Ovary (tissue), 9 donors: Measurements from ENCODE around the gene SPRED1. TPM values are rescaled to one million over a fixed set of nuclear protein-coding genes. Genes with fewer than 3 reads are reported as not detected.

Source experiments
- DNase-seq, 5 donors: peaks; one replicate each; pipeline ENCODE4 v3.0.0-alpha.2; 2019 to 2020
- H3K27ac ChIP-seq, 2 donors: fragments of 200-600 bp; one replicate each; pipeline versions ENCODE4 v1.5.1 to v1.8.0; 2019 to 2022
- H3K27me3 ChIP-seq: fragments of 200-600 bp; one replicate; pipeline ENCODE4 v1.8.0; 2022
- H3K36me3 ChIP-seq: fragments of 200-600 bp; sonication (generic); one replicate; pipeline ENCODE4 v1.5.1; 2019
- H3K4me1 ChIP-seq: one replicate; pipeline ENCODE4 v1.8.1; 2013; ENCODE audit warnings: mild to moderate bottlenecking, moderate library complexity; ENCODE audit not compliant: insufficient read depth
- H3K4me3 ChIP-seq: fragments of 200-600 bp; sonication (generic); one replicate; pipeline ENCODE4 v1.5.1; 2017
- H3K9me3 ChIP-seq, 2 donors: fragments of 200-600 bp in 1 of 2; sonication (generic) in 1 of 2; one replicate each; pipeline versions ENCODE4 v1.5.1 to v1.8.1; 2013 to 2019; ENCODE audit warnings: mild to moderate bottlenecking in 1 of 2, moderate library complexity in 1 of 2
- CTCF ChIP-seq, 3 donors: fragments of 450-650 bp in 2 of 3; fragments of 200-600 bp in 1 of 3; IDR thresholded peaks; one replicate each; pipeline versions ENCODE4 v1.5.1 to v1.8.0; 2016 to 2022; ENCODE audit warnings: antibody characterized with exemption in 3 of 3, mild to moderate bottlenecking in 1 of 3
- EP300 ChIP-seq: sonication (generic); formaldehyde crosslinking; IDR thresholded peaks from one replicate; pipeline ENCODE4 v1.6.1; 2017; ENCODE audit warnings: antibody characterized with exemption
- POLR2A ChIP-seq: fragments of 450-650 bp; IDR thresholded peaks from one replicate; pipeline ENCODE4 v1.6.1; 2017; ENCODE audit warnings: antibody characterized with exemption, mild to moderate bottlenecking, moderate library complexity
- WGBS, 3 donors: extraction: QIAGEN DNeasy Blood & Tissue Kit in 1 of 3; methylation state at CpG; one replicate each; pipeline versions ENCODE4 v1.1.5 to v1.1.7; 2013 to 2017; 5-methylcytosine and 5-hydroxymethylcytosine counted together
- intact Hi-C, 4 donors: fragments of 100-400 bp; cut with DNase I; formaldehyde crosslinking; loops; one replicate each; pipeline versions ENCODE4 v1.11.0 to v1.15.1; 2022 to 2023
- polyA plus RNA-seq, 2 donors: library from polyadenylated mRNA; stranded (reverse); fragments of 200-250 nt in 1 of 2; fragments of 350-450 nt in 1 of 2; fragmentation: Illumina TruSeq in 1 of 2; extraction: RNeasy Lipid Tissue Mini Kit (QIAGEN cat#74804) in 1 of 2; gene quantifications; one replicate each; pipeline ENCODE4 v1.2.3, GENCODE V29; 2013 to 2014
- total RNA-seq, 7 donors: library from RNA; depleted of rRNA in 2 of 7; stranded (reverse); fragments of >200 nt in 2 of 7; fragmentation: NEBNext Ultra II Directional in 3 of 7; extraction: Animal tissue kit (Norgen Biotek cat#: 25700) in 3 of 7; gene quantifications; one replicate each; pipeline versions ENCODE4 v1.1.0 to v1.2.4, GENCODE V29; 2016 to 2023
- donor health status: DM: no; HTN: no; CAD: no; lungs with moderate emphysema.
- donor health status: DM: no; HTN: no; CAD: no.
- donor health status: Bipolar disorder and iron deficiency.
- donor health status: DM: yes; HTN: yes; CAD: no.
- donor health status: DM: no; HTN: no; CAD: no.
- donor health status: DM: yes; HTN: yes; CAD: no.

SPRED1 gene
- total and polyA plus RNA-seq, 9 donors = 8.5 to 30.5 (median 20.4) TPM

- intact Hi-C loops = loop anchor here in 1 of 4 donors (5.0 kb wide), 1 partner anchor 394 kb away; no protein-coding TSS in a partner anchor
- no peak for DNase-seq
- Histone ChIP-seq H3K36me3 (no peaks in the 10 kb centered on the region), H3K27ac (no peak overlapping the region), H3K4me1 (no peaks in the 10 kb centered on the region), H3K27me3 (no peaks in the 10 kb centered on the region), H3K4me3 (no peak overlapping the region), H3K9me3 (no peaks in the 10 kb centered on the region)
- WGBS, 3 donors = 50 to 59% (median 53%) methylated on average over 2 of the region's 2 CpGs
- TF ChIP-seq POLR2A (no peak), CTCF (IDR thresholded peaks at IDR 0.05) (no peak), EP300 (no peak)
These were observed 138.6 kb downstream of the SPRED1 start for GRCh38 chr15:38391191-38391590.

- H3K27me3 ChIP-seq = no peaks in the 10 kb centered on the region
- H3K4me3 ChIP-seq = no peak overlapping the region
- WGBS, 3 donors = 7 to 12% (median 12%) methylated on average over 2 of the region's 2 CpGs
- intact Hi-C loops = no loop called here
- H3K36me3 ChIP-seq = no peaks in the 10 kb centered on the region
- DNase-seq = peak in 4 of 5 donors; percentile 29 to 72 (median 52)
- H3K4me1 ChIP-seq = peaks cover 7% of the 10 kb centered on the region
- no peaks in the 10 kb centered on the region for H3K9me3 ChIP-seq
- no peak overlapping the region for H3K27ac ChIP-seq
- TF ChIP-seq EP300 = no peak
These were observed 145.5 kb downstream of the SPRED1 start for GRCh38 chr15:38398134-38398533.

GRCh38 chr15:38401106-38401505 is 148.5 kb downstream of the SPRED1 start:
- Histone ChIP-seq H3K36me3 (no peaks in the 10 kb centered on the region), H3K4me1 (peaks cover 7% of the 10 kb centered on the region), H3K27me3 (no peaks in the 10 kb centered on the region), H3K9me3 (no peaks in the 10 kb centered on the region), H3K4me3 (no peak overlapping the region), H3K27ac (no peak overlapping the region)
- TF ChIP-seq CTCF (IDR thresholded peaks at IDR 0.05) (no peak), EP300 (no peak), POLR2A (no peak)
- 25 to 45% (median 35%) methylated on average over 6 of the region's 6 CpGs for WGBS, 3 donors
- intact Hi-C loops = no loop called here
- DNase-seq = no peak

GRCh38 chr15:38401701-38402100 is 149.1 kb downstream of the SPRED1 start:
- TF ChIP-seq POLR2A = no peak
- TF ChIP-seq EP300 = no peak
- no peak for TF ChIP-seq CTCF (IDR thresholded peaks at IDR 0.05)
- H3K36me3 ChIP-seq = no peaks in the 10 kb centered on the region
- intact Hi-C loops = no loop called here
- no peak overlapping the region for H3K4me3 ChIP-seq
- H3K4me1 ChIP-seq = peaks cover 7% of the 10 kb centered on the region
- H3K27me3 ChIP-seq = no peaks in the 10 kb centered on the region
- WGBS, 3 donors = 48 to 52% (median 52%) methylated on average over 5 of the region's 5 CpGs
- no peak for DNase-seq
- no peak overlapping the region for H3K27ac ChIP-seq
- no peaks in the 10 kb centered on the region for H3K9me3 ChIP-seq

- Histone ChIP-seq H3K4me3 (no peak overlapping the region), H3K27me3 (no peaks in the 10 kb centered on the region), H3K36me3 (no peaks in the 10 kb centered on the region), H3K9me3 (no peaks in the 10 kb centered on the region), H3K4me1 (no peaks in the 10 kb centered on the region), H3K27ac (no peak overlapping the region)
- TF ChIP-seq EP300 (no peak), CTCF (IDR thresholded peaks at IDR 0.05) (no peak), POLR2A (no peak)
- intact Hi-C loops = no loop called here
- WGBS, 3 donors = 68 to 79% (median 70%) methylated on average over 7 of the region's 7 CpGs
- DNase-seq = no peak
These were observed 153.8 kb downstream of the SPRED1 start for GRCh38 chr15:38406436-38406835.

Other genes starting within 250 kb of the SPRED1 start
- 10 to 100 TPM in 6 of 7 donors, 1 to 10 TPM in 1; 9.4 to 31.0 (median 19.8) TPM for gene FAM98B, start 201.3 kb downstream of the SPRED1 start, total RNA-seq
- 10 to 100 TPM; 11.8 to 35.3 TPM for gene FAM98B, start 201.3 kb downstream of the SPRED1 start, polyA plus RNA-seq